Trophoblast cell (in vitro differentiated cells and primary cell): ENCODE results near the gene ESCO1.

ENCODE experiments used
- DNase-seq, 2 donors: peaks; one replicate each; pipeline ENCODE4 v3.0.0-alpha.2; 2016
- H2AFZ ChIP-seq: 2 replicates; pipeline ENCODE4 v1.6.1; 2013; ENCODE audit warnings: low read length, moderate library complexity, mild to moderate bottlenecking; ENCODE audit not compliant: insufficient read depth, poor library complexity
- H2AK5ac ChIP-seq: 2 replicates; pipeline ENCODE4 v1.6.1; 2013; ENCODE audit warnings: mild to moderate bottlenecking, low read length
- H2BK120ac ChIP-seq: 2 replicates; pipeline ENCODE4 v1.6.1; 2013; ENCODE audit warnings: low read length, mild to moderate bottlenecking, moderate library complexity; ENCODE audit not compliant: insufficient read depth, poor library complexity
- H2BK12ac ChIP-seq: 2 replicates; pipeline ENCODE4 v1.6.1; 2013; ENCODE audit warnings: mild to moderate bottlenecking, low read length, moderate library complexity
- H2BK5ac ChIP-seq: 2 replicates; pipeline ENCODE4 v1.6.1; 2013; ENCODE audit warnings: low read length, low read depth, moderate library complexity, mild to moderate bottlenecking; ENCODE audit not compliant: poor library complexity
- H3K14ac ChIP-seq: 2 replicates; pipeline ENCODE4 v1.6.1; 2013; ENCODE audit warnings: mild to moderate bottlenecking, low read length
- H3K18ac ChIP-seq: 2 replicates; pipeline ENCODE4 v1.6.1; 2013; ENCODE audit warnings: mild to moderate bottlenecking, low read length
- H3K23ac ChIP-seq: 2 replicates; pipeline ENCODE4 v1.6.1; 2013; ENCODE audit warnings: low read length
- H3K27ac ChIP-seq: 2 replicates; pipeline ENCODE4 v1.5.1; 2013; ENCODE audit warnings: low read depth, mild to moderate bottlenecking, inconsistent platforms, low read length, moderate library complexity
- H3K27me3 ChIP-seq: 2 replicates; pipeline ENCODE4 v1.6.1; 2013; ENCODE audit warnings: inconsistent platforms, mild to moderate bottlenecking, low read length, moderate library complexity; ENCODE audit not compliant: insufficient read depth
- H3K36me3 ChIP-seq, 2 experiments: 1 replicate in 1 of 2; 2 replicates in 1 of 2; pipeline ENCODE4 v1.6.1; 2013; ENCODE audit warnings: low read length in 2 of 2, mild to moderate bottlenecking in 2 of 2, moderate library complexity in 1 of 2; ENCODE audit not compliant: insufficient read depth in 2 of 2, control insufficient read depth in 1 of 2
- H3K4ac ChIP-seq: 2 replicates; pipeline ENCODE4 v1.6.1; 2013; ENCODE audit warnings: low read depth, mild to moderate bottlenecking, low read length, moderate library complexity
- H3K4me1 ChIP-seq, 2 experiments: 1 replicate in 1 of 2; 2 replicates in 1 of 2; pipeline ENCODE4 v1.6.1; 2013; ENCODE audit warnings: low read length in 2 of 2, mild to moderate bottlenecking in 2 of 2, moderate library complexity in 1 of 2; ENCODE audit not compliant: insufficient read depth in 2 of 2, control insufficient read depth in 1 of 2
- H3K4me2 ChIP-seq: 2 replicates; pipeline ENCODE4 v1.6.1; 2013; ENCODE audit warnings: inconsistent platforms, mild to moderate bottlenecking, low read length, moderate library complexity
- H3K4me3 ChIP-seq: 2 replicates; pipeline ENCODE4 v1.5.1; 2013; ENCODE audit warnings: mild to moderate bottlenecking, low read depth, low read length, inconsistent platforms
- H3K79me1 ChIP-seq: one replicate; pipeline ENCODE4 v1.6.1; 2013; ENCODE audit warnings: low read length
- H3K79me2 ChIP-seq: 2 replicates; pipeline ENCODE4 v1.6.1; 2013; ENCODE audit warnings: low read length, mild to moderate bottlenecking; ENCODE audit not compliant: control insufficient read depth, insufficient read depth, poor library complexity
- H3K9ac ChIP-seq: 2 replicates; pipeline ENCODE4 v1.6.1; 2013; ENCODE audit warnings: mild to moderate bottlenecking, low read length
- H3K9me3 ChIP-seq: 2 replicates; pipeline ENCODE4 v1.6.1; 2013; ENCODE audit warnings: low read depth, mild to moderate bottlenecking, control low read depth, inconsistent platforms, low read length; ENCODE audit not compliant: insufficient read depth
- H4K12ac ChIP-seq: 2 replicates; pipeline ENCODE4 v1.6.1; 2013; ENCODE audit warnings: low read depth, mild to moderate bottlenecking, low read length, moderate library complexity
- H4K8ac ChIP-seq: 2 replicates; pipeline ENCODE4 v1.6.1; 2013; ENCODE audit warnings: low read depth, mild to moderate bottlenecking, low read length, moderate library complexity
- H4K91ac ChIP-seq: one replicate; pipeline ENCODE4 v1.6.1; 2013; ENCODE audit warnings: low read depth, mild to moderate bottlenecking, low read length, moderate library complexity
- WGBS: extraction: QIAGEN DNeasy Blood & Tissue Kit; methylation state at CpG from one replicate; pipeline ENCODE4 v1.1.7; 2013; ENCODE audit warnings: missing lambda C conversion rate; ENCODE audit not compliant: insufficient read length, insufficient coverage; ENCODE audit errors: extremely low coverage; 5-methylcytosine and 5-hydroxymethylcytosine counted together

Gene ESCO1

DNA sequence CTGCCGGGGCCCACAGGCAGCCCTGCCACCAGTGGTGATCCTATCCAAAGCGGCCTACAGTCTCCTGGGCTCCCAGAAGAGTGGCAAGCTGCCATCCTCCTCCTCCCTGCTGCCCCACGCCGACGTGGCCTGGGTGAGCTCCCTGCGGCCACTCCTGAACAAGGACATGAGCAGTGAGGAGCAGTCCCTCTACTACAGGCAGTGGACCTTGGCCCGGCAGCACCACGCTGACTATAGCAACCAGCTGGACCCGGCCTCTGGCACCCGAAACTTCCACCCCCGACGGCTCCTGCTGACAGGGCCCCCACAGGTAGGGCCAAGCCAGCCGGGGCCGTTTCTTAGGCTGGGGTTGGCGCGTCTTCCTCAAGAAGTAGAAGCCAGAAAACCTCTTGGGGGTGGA lies 100.5 kb downstream of the ESCO1 start:
- Histone ChIP-seq H3K4me1 (no peaks in the 10 kb centered on the region), H2AK5ac (no peak overlapping the region), H3K23ac (no peak overlapping the region), H3K4ac (no peak overlapping the region), H3K18ac (no peak overlapping the region), H2BK5ac (no peak overlapping the region), H3K4me2 (no peak overlapping the region), H2AFZ (no peak overlapping the region), H2BK12ac (no peak overlapping the region), H3K27me3 (no peaks in the 10 kb centered on the region), H3K79me1 (no peaks in the 10 kb centered on the region), H3K9me3 (no peaks in the 10 kb centered on the region), H3K14ac (no peak overlapping the region), H4K8ac (no peak overlapping the region), H3K4me3 (no peak overlapping the region), H3K79me2 (no peaks in the 10 kb centered on the region), H2BK120ac (no peak overlapping the region), H3K9ac (no peak overlapping the region), H3K27ac (no peak overlapping the region), H4K12ac (no peak overlapping the region), H3K36me3 (peaks cover 59 to 69% of the 10 kb centered on the region in 2 experiments), H4K91ac (no peak overlapping the region)
- no peak for DNase-seq
- no CpG with 5 or more reads among the region's 16 CpGs for WGBS

GRCh38 chr18:21496277-21496835 lies 104.1 kb downstream of the ESCO1 start:
- Histone ChIP-seq H3K4me3 (no peak overlapping the region), H4K91ac (no peak overlapping the region), H2AK5ac (no peak overlapping the region), H3K4me1 (no peaks in the 10 kb centered on the region), H3K4ac (no peak overlapping the region), H3K27ac (no peak overlapping the region), H3K9ac (no peak overlapping the region), H3K4me2 (no peak overlapping the region), H3K18ac (no peak overlapping the region), H3K14ac (no peak overlapping the region), H3K23ac (no peak overlapping the region), H3K27me3 (no peaks in the 10 kb centered on the region), H2BK5ac (no peak overlapping the region), H4K8ac (no peak overlapping the region), H2BK120ac (no peak overlapping the region), H2BK12ac (no peak overlapping the region), H3K79me2 (no peaks in the 10 kb centered on the region), H3K9me3 (no peaks in the 10 kb centered on the region), H3K36me3 (peaks cover 41 to 54% of the 10 kb centered on the region in 2 experiments), H3K79me1 (no peaks in the 10 kb centered on the region), H4K12ac (no peak overlapping the region), H2AFZ (no peak overlapping the region)
- no CpG with 5 or more reads among the region's 12 CpGs for WGBS
- DNase-seq, result no peak

DNA sequence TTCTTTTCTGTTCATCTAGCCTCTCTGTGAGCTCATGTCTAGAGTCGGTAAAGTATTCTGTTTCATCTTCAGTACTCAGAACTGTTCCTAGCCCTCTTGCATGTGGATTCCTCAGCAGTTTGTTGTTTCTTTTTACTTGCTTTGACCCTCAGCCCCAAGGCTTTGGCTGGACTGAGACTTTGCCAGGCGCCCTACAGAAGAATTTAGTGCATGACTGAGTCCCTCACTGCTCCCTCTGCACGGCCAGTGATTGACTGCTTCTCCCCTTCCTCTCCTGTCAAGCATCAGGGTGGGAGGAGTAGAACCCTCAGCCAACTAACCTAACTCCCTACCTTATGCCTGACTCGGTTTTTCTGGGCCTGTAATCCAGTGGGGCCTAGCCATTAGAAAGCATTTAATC lies 109.8 kb downstream of the ESCO1 start:
- DNase-seq, result no peak
- Histone ChIP-seq H2BK12ac (no peak overlapping the region), H4K91ac (no peak overlapping the region), H3K9ac (no peak overlapping the region), H3K36me3 (peaks cover 15 to 29% of the 10 kb centered on the region in 2 experiments), H3K27me3 (no peaks in the 10 kb centered on the region), H4K8ac (no peak overlapping the region), H3K79me2 (no peaks in the 10 kb centered on the region), H2AK5ac (no peak overlapping the region), H3K14ac (no peak overlapping the region), H3K79me1 (no peaks in the 10 kb centered on the region), H2BK120ac (no peak overlapping the region), H3K18ac (no peak overlapping the region), H3K4me1 (no peaks in the 10 kb centered on the region), H3K27ac (no peak overlapping the region), H3K4me2 (no peak overlapping the region), H3K9me3 (no peaks in the 10 kb centered on the region), H2AFZ (no peak overlapping the region), H2BK5ac (no peak overlapping the region), H3K23ac (no peak overlapping the region), H4K12ac (no peak overlapping the region), H3K4ac (no peak overlapping the region), H3K4me3 (no peak overlapping the region)
- WGBS, result no CpG with 5 or more reads among the region's 4 CpGs

- H4K91ac ChIP-seq, result no peak overlapping the region
- H3K79me1 ChIP-seq, result no peaks in the 10 kb centered on the region
- H2AK5ac ChIP-seq, result no peak overlapping the region
- H2BK5ac ChIP-seq, result no peak overlapping the region
- peaks cover 15 to 30% of the 10 kb centered on the region in 2 experiments for H3K36me3 ChIP-seq
- H2AFZ ChIP-seq, result no peak overlapping the region
- H3K23ac ChIP-seq, result no peak overlapping the region
- no peak overlapping the region for H4K12ac ChIP-seq
- DNase-seq, result no peak
- H3K4me2 ChIP-seq, result no peak overlapping the region
- no peak overlapping the region for H3K14ac ChIP-seq
- no peak overlapping the region for H3K4ac ChIP-seq
- no peak overlapping the region for H2BK120ac ChIP-seq
- no peak overlapping the region for H3K18ac ChIP-seq
- no CpG with 5 or more reads among the region's 15 CpGs for WGBS
- no peak overlapping the region for H4K8ac ChIP-seq
- no peak overlapping the region for H2BK12ac ChIP-seq
- H3K27me3 ChIP-seq, result no peaks in the 10 kb centered on the region
- no peak overlapping the region for H3K4me3 ChIP-seq
- no peaks in the 10 kb centered on the region for H3K4me1 ChIP-seq
- H3K27ac ChIP-seq, result no peak overlapping the region
- no peak overlapping the region for H3K9ac ChIP-seq
- H3K9me3 ChIP-seq, result no peaks in the 10 kb centered on the region
- no peaks in the 10 kb centered on the region for H3K79me2 ChIP-seq
Observed at GRCh38 chr18:21489919-21490495, 110.5 kb downstream of the ESCO1 start.
